HepG2 (cell line): ENCODE measurements around the gene ARX. TPM values are rescaled to one million over a fixed set of nuclear protein-coding genes. Genes with fewer than 3 reads are reported as not detected.

Source experiments
- ATAC-seq: fragments of 200-7000 bp; cut with Tn5 transposase; 3 replicates; pipeline ENCODE4 v1.9.1; 2020; ENCODE audit warnings: mild to moderate bottlenecking, moderate library complexity
- BruUV-seq: library from RNA; stranded (reverse); fragments of 400-500 nt; replicated peaks from 2 replicates; lab custom pipeline; 2021; lab: Mats Ljungman, UMichigan
- CTCF ChIA-PET: fragments of 300-600 bp; formaldehyde crosslinking; extraction: SDS; loops from one replicate; lab custom pipeline; 2021; ENCODE audit warnings: low total read pairs, inconsistent platforms, low intra/inter-chr PET ratio; lab: Yijun Ruan, JAX
- POLR2A ChIA-PET: fragments of 350-600 bp; sonication (Branson Sonifier 250); formaldehyde crosslinking; loops from one replicate; lab custom pipeline; 2020; ENCODE audit warnings: antibody characterized with exemption, inconsistent platforms; lab: Yijun Ruan, JAX
- DNase-seq: peaks from one replicate; pipeline ENCODE4 v3.0.0-alpha.2; 2015; ENCODE audit warnings: low spot score
- FAIRE-seq: peaks from 3 replicates; lab custom pipeline; 2011; peaks lifted over from hg19 to GRCh38; lab: Jason Lieb, UNC
- H2AFZ ChIP-seq: one replicate; pipeline ENCODE4 v1.6.1; 2011; ENCODE audit warnings: low read length, inconsistent platforms
- H3K27ac ChIP-seq: fragments of 300-600 bp; 3 replicates; pipeline ENCODE4 v1.8.0; 2011; ENCODE audit warnings: mixed run types, mild to moderate bottlenecking, mixed read lengths, low read length, inconsistent platforms; ENCODE audit not compliant: insufficient read depth; ENCODE audit errors: extremely low read length
- H3K27me3 ChIP-seq, 2 experiments: fragments of 200-600 bp in 1 of 2; 2 replicates in 1 of 2; 3 replicates in 1 of 2; pipeline versions ENCODE4 v1.6.0 to v1.8.0; 2011; ENCODE audit warnings: low read length in 2 of 2, mild to moderate bottlenecking in 2 of 2, moderate library complexity in 2 of 2, inconsistent platforms in 1 of 2; ENCODE audit not compliant: insufficient read depth in 2 of 2, control insufficient read depth in 1 of 2
- H3K36me3 ChIP-seq, 2 experiments: fragments of 200-600 bp in 1 of 2; replicated peaks in 1 of 2; 2 replicates in 1 of 2; 3 replicates in 1 of 2; pipeline versions ENCODE4 v1.5.1 to v1.8.0; 2011; ENCODE audit warnings: low read length in 2 of 2, inconsistent platforms in 1 of 2; ENCODE audit not compliant: insufficient read depth in 2 of 2, control insufficient read depth in 1 of 2
- H3K4me1 ChIP-seq: 2 replicates; pipeline ENCODE4 v1.5.1; 2012; ENCODE audit warnings: low read length, inconsistent platforms; ENCODE audit not compliant: insufficient read depth
- H3K4me2 ChIP-seq: 2 replicates; pipeline ENCODE4 v1.6.0; 2011; ENCODE audit warnings: low read depth, low read length, inconsistent platforms
- H3K4me3 ChIP-seq, 3 experiments: fragments of 200-600 bp in 1 of 3; sonication (generic), shearing (Covaris generic) in 1 of 3; replicated peaks in 1 of 3; 2 replicates each; pipeline ENCODE4 v1.5.1; 2011 to 2016; ENCODE audit warnings: low read length in 3 of 3, inconsistent platforms in 2 of 3, low read depth in 2 of 3, mild to moderate bottlenecking in 2 of 3, control low read depth in 1 of 3, mixed read lengths in 1 of 3; ENCODE audit not compliant: insufficient read depth in 1 of 3
- H3K79me2 ChIP-seq: one replicate; pipeline ENCODE4 v1.6.1; 2011; ENCODE audit warnings: low read length, inconsistent platforms; ENCODE audit not compliant: insufficient read depth
- H3K9ac ChIP-seq: 2 replicates; pipeline ENCODE4 v1.6.0; 2011; ENCODE audit warnings: mild to moderate bottlenecking, low read depth, low read length, inconsistent platforms; ENCODE audit not compliant: insufficient read depth
- H3K9me3 ChIP-seq: 2 replicates; pipeline ENCODE4 v1.5.1; 2012; ENCODE audit warnings: mild to moderate bottlenecking, low read length
- H4K20me1 ChIP-seq: 2 replicates; pipeline ENCODE4 v1.6.0; 2011; ENCODE audit warnings: inconsistent platforms, mild to moderate bottlenecking, low read length, moderate library complexity; ENCODE audit not compliant: insufficient read depth
- CENPT ChIP-seq: sonication (generic); formaldehyde crosslinking; IDR thresholded peaks from 2 replicates; pipeline ENCODE4 v1.8.0; 2022; ENCODE audit warnings: low read depth, mild to moderate bottlenecking, moderate library complexity, missing genetic modification reagents
- ESRRA ChIP-seq: sonication (generic); formaldehyde crosslinking; IDR thresholded peaks from 2 replicates; pipeline ENCODE4 v1.5.1; 2020; ENCODE audit warnings: mild to moderate bottlenecking, low read depth, missing genetic modification reagents
- GATA4 ChIP-seq: sonication (generic); IDR thresholded peaks from 2 replicates; pipeline ENCODE4 v1.6.1; 2016; ENCODE audit warnings: antibody characterized with exemption, low read depth, borderline replicate concordance
- GPN1 ChIP-seq: sonication (generic); formaldehyde crosslinking; IDR thresholded peaks from 2 replicates; pipeline ENCODE4 v1.5.1; 2020; ENCODE audit warnings: missing genetic modification reagents, borderline replicate concordance
- MAFG ChIP-seq: sonication (generic); formaldehyde crosslinking; IDR thresholded peaks from 2 replicates; pipeline ENCODE4 v1.5.1; 2020; ENCODE audit warnings: mild to moderate bottlenecking, missing genetic modification reagents
- MED8 ChIP-seq: sonication (generic); formaldehyde crosslinking; IDR thresholded peaks from 2 replicates; pipeline ENCODE4 v1.8.1; 2023; ENCODE audit warnings: mild to moderate bottlenecking, missing genetic modification reagents; ENCODE audit not compliant: insufficient replicate concordance
- MTF2 ChIP-seq: sonication (generic); formaldehyde crosslinking; IDR thresholded peaks from 2 replicates; pipeline ENCODE4 v1.5.0; 2020; ENCODE audit warnings: missing genetic modification reagents, borderline replicate concordance
- MYNN ChIP-seq: sonication (generic); formaldehyde crosslinking; IDR thresholded peaks from 2 replicates; pipeline ENCODE4 v1.4.0; 2020; ENCODE audit warnings: mild to moderate bottlenecking, low read depth, missing genetic modification reagents
- PHF5A ChIP-seq: IDR thresholded peaks from one replicate; pipeline ENCODE4 v1.6.1; 2018; ENCODE audit warnings: low read depth, missing genetic modification reagents; ENCODE audit not compliant: unreplicated experiment
- SIX4 ChIP-seq: sonication (generic); formaldehyde crosslinking; IDR thresholded peaks from 2 replicates; pipeline ENCODE4 v1.4.0; 2020; ENCODE audit warnings: missing genetic modification reagents
- STAT5B ChIP-seq: sonication (generic); formaldehyde crosslinking; IDR thresholded peaks from 2 replicates; pipeline ENCODE4 v1.4.0; 2020; ENCODE audit warnings: missing genetic modification reagents
- XBP1 ChIP-seq: sonication (generic); formaldehyde crosslinking; IDR thresholded peaks from 2 replicates; pipeline ENCODE4 v1.5.0; 2020; ENCODE audit warnings: missing genetic modification reagents
- ZBTB39 ChIP-seq: sonication (generic); formaldehyde crosslinking; IDR thresholded peaks from 2 replicates; pipeline ENCODE4 v1.5.0; 2020; ENCODE audit warnings: missing genetic modification reagents
- ZNF710 ChIP-seq: sonication (generic); formaldehyde crosslinking; IDR thresholded peaks from 2 replicates; pipeline ENCODE4 v1.5.0; 2020; ENCODE audit warnings: mild to moderate bottlenecking, missing genetic modification reagents, borderline replicate concordance
- ZNF780A ChIP-seq: sonication (generic); formaldehyde crosslinking; IDR thresholded peaks from 2 replicates; pipeline ENCODE4 v1.8.0; 2022; ENCODE audit warnings: mild to moderate bottlenecking, missing genetic modification reagents, moderate library complexity
- WGBS: methylation state at CpG from one replicate; pipeline ENCODE4 v1.1.6; 2017; ENCODE audit warnings: low lambda C conversion rate; 5-methylcytosine and 5-hydroxymethylcytosine counted together
- in situ Hi-C: cut with HindIII; loops from 2 replicates; pipeline ENCODE4 v1.10.0; 2017; ENCODE audit warnings: low pct_unique_long_range_greater_than_20kb; ENCODE audit not compliant: extremely low pct_ligation_motif_present
- intact Hi-C: fragments of 100-400 bp; cut with micrococcal nuclease; formaldehyde crosslinking; loops from one replicate; pipeline ENCODE4 v1.10.0; 2022; ENCODE audit not compliant: unreplicated experiment
- polyA plus RNA-seq, 8 experiments: library from polyadenylated mRNA; depleted of rRNA in 3 of 8; stranded (reverse) in 7 of 8; unstranded in 1 of 8; fragments of >200 nt; fragmentation: Illumina TruSeq in 4 of 8; extraction: Trizol in 4 of 8; gene quantifications; 2 replicates each; pipeline versions ENCODE4 v1.2.1 to v1.2.3, GENCODE V29; 2011 to 2016; ENCODE audit warnings: low read depth in 4 of 8, missing spikeins in 1 of 8, mixed read lengths in 1 of 8; ENCODE audit not compliant: insufficient read depth in 1 of 8
- total RNA-seq, 5 experiments: library from RNA; depleted of rRNA; stranded (reverse); fragments of >200 nt; fragmentation: Illumina TruSeq; extraction: Trizol; gene quantifications; 2 replicates each; pipeline ENCODE4 v1.2.3, GENCODE V29; 2016; ENCODE audit warnings: low read depth in 1 of 5

Gene ARX
- total and polyA plus RNA-seq, 2 of the 13 experiments (the other 11 are each of a cell fraction or from before 2014, with no cell fraction given): not detected

- H2AFZ ChIP-seq: no peak overlapping the region
- H4K20me1 ChIP-seq: no peaks in the 10 kb centered on the region
- H3K9me3 ChIP-seq: no peaks in the 10 kb centered on the region
- WGBS: 94% methylated on average over 40 of the region's 40 CpGs
- POLR2A ChIA-PET: no interaction called here
- peaks cover 6% of the 10 kb centered on the region; the same call in 1 of the 2 replicates for H3K4me1 ChIP-seq
- DNase-seq (no peak), FAIRE-seq (no peak), ATAC-seq (no peak)
- CTCF ChIA-PET: no interaction called here
- BruUV-seq: no TSS peak
- in situ Hi-C loops (no loop called here), intact Hi-C loops (no loop called here)
- H3K79me2 ChIP-seq: no peaks in the 10 kb centered on the region
- no peak overlapping the region for H3K4me3 ChIP-seq
- peaks cover 2 to 31% of the 10 kb centered on the region in 2 experiments; a peak in 2 of 5 replicates for H3K27me3 ChIP-seq
- TF ChIP-seq MAFG (CRISPR knock-in tag) (no peak), SIX4 (CRISPR knock-in tag) (no peak), GPN1 (CRISPR knock-in tag) (no peak), MYNN (CRISPR knock-in tag) (no peak), ZBTB39 (CRISPR knock-in tag) (no peak), ZNF780A (CRISPR knock-in tag) (no peak), XBP1 (CRISPR knock-in tag) (no peak), ZNF710 (CRISPR knock-in tag) (no peak), STAT5B (no peak), MED8 (CRISPR knock-in tag) (no peak), GATA4 (no peak), CENPT (CRISPR knock-in tag) (no peak), ESRRA (no peak), MTF2 (no peak), PHF5A (CRISPR knock-in tag) (no peak)
- H3K9ac ChIP-seq: no peak overlapping the region
- no peak overlapping the region for H3K27ac ChIP-seq
- H3K36me3 ChIP-seq: no peaks in the 10 kb centered on the region
- no peak overlapping the region for H3K4me2 ChIP-seq
Observed at GRCh38 chrX:25003066-25003849, 12.5 kb downstream of the ARX start.
